Frontal cortex (tissue), 4 donors: Measurements from ENCODE around the gene GPD2. TPM values are rescaled to one million over a fixed set of nuclear protein-coding genes. Genes with fewer than 3 reads are reported as not detected.

ENCODE experiments used
- DNase-seq, 2 donors: peaks; one replicate each; pipeline ENCODE4 v3.0.0; 2012; ENCODE audit warnings: low spot score in 2 of 2
- FAIRE-seq: peaks from 2 replicates; lab custom pipeline; 2012; peaks lifted over from hg19 to GRCh38; lab: Jason Lieb, UNC
- total RNA-seq: library from RNA; depleted of rRNA; stranded (reverse); fragments of >200 nt; gene quantifications from one replicate; pipeline ENCODE4 v1.2.3, GENCODE V29; 2014
- donor health status: control.
- donor health status: control.
- donor health status: control.

GPD2 gene
- total RNA-seq, 1 donor from 2014 or later: 163 TPM

GRCh38 chr2:156625360-156626170 lies 189.4 kb downstream of the GPD2 start:
- FAIRE-seq: no peak

GRCh38 chr2:156626931-156627330 lies 190.8 kb downstream of the GPD2 start:
- no peak for DNase-seq
- FAIRE-seq: no peak

More at GRCh38 chr2:156625360-156626170, 189.4 kb downstream of the GPD2 start:
- DNase-seq: no peak

GRCh38 chr2:156630579-156631337 lies 194.6 kb downstream of the GPD2 start:
- no peak for FAIRE-seq
- no peak for DNase-seq

GRCh38 chr2:156635646-156636045 lies 199.5 kb downstream of the GPD2 start:
- DNase-seq: no peak
- FAIRE-seq: no peak

Other genes with a start within 250 kb of the GPD2 start
- 15.1 TPM for gene NR4A2, start 103.7 kb upstream of the GPD2 start, total RNA-seq